Spleen (tissue), 11 donors: ENCODE results near the gene GPRC5B. TPM values are rescaled to one million over a fixed set of nuclear protein-coding genes. Genes with fewer than 3 reads are reported as not detected.

Source experiments
- DNase-seq: peaks from one replicate; pipeline ENCODE4 v3.0.0-alpha.2; 2020
- H3K27ac ChIP-seq, 8 donors: fragments of 200-600 bp; sonication (generic) in 7 of 8; 1 replicate in 4 of 8; 2 replicates in 4 of 8; pipeline versions ENCODE4 v1.5.0 to v1.8.0; 2016 to 2021; ENCODE audit warnings: inconsistent platforms in 4 of 8, mild to moderate bottlenecking in 4 of 8, moderate library complexity in 1 of 8
- H3K27me3 ChIP-seq, 7 donors: fragments of 200-600 bp; sonication (generic) in 6 of 7; replicated peaks in 1 of 7; 1 replicate in 4 of 7; 2 replicates in 3 of 7; pipeline versions ENCODE4 v1.5.0 to v1.8.0; 2016 to 2021; ENCODE audit warnings: inconsistent platforms in 3 of 7, mild to moderate bottlenecking in 1 of 7
- H3K36me3 ChIP-seq, 6 donors: fragments of 200-600 bp; sonication (generic) in 5 of 6; 1 replicate in 4 of 6; 2 replicates in 2 of 6; pipeline versions ENCODE4 v1.5.0 to v1.8.0; 2016 to 2021; ENCODE audit warnings: inconsistent platforms in 2 of 6
- H3K4me1 ChIP-seq, 6 donors: fragments of 200-600 bp; sonication (generic) in 5 of 6; 1 replicate in 3 of 6; 2 replicates in 3 of 6; pipeline versions ENCODE4 v1.5.0 to v1.8.0; 2016 to 2021; ENCODE audit warnings: inconsistent platforms in 3 of 6
- H3K4me3 ChIP-seq, 8 donors: fragments of 200-600 bp; sonication (generic) in 7 of 8; 1 replicate in 4 of 8; 2 replicates in 4 of 8; pipeline versions ENCODE4 v1.5.0 to v1.8.0; 2016 to 2021; ENCODE audit warnings: inconsistent platforms in 4 of 8, mild to moderate bottlenecking in 4 of 8, moderate library complexity in 2 of 8
- H3K9me3 ChIP-seq, 8 donors: fragments of 200-600 bp; sonication (generic) in 7 of 8; 1 replicate in 4 of 8; 2 replicates in 4 of 8; pipeline versions ENCODE4 v1.5.0 to v1.8.0; 2016 to 2021; ENCODE audit warnings: inconsistent platforms in 4 of 8
- CTCF ChIP-seq, 11 experiments: fragments of 200-600 bp in 7 of 11; fragments of 450-650 bp in 4 of 11; sonication (generic) in 4 of 11; IDR thresholded peaks in 8 of 11; conservative IDR thresholded peaks in 3 of 11; 1 replicate in 7 of 11; 2 replicates in 4 of 11; pipeline versions ENCODE4 v1.4.0 to v1.8.0; 2016 to 2021; ENCODE audit warnings: antibody characterized with exemption in 11 of 11, inconsistent platforms in 4 of 11, mild to moderate bottlenecking in 1 of 11
- POLR2A ChIP-seq, 3 donors: fragments of 450-650 bp; IDR thresholded peaks; one replicate each; pipeline ENCODE4 v1.5.1; 2017; ENCODE audit warnings: antibody characterized with exemption in 3 of 3, mild to moderate bottlenecking in 1 of 3
- POLR2AphosphoS5 ChIP-seq, 3 donors: sonication (generic); formaldehyde crosslinking; IDR thresholded peaks; one replicate each; pipeline ENCODE4 v1.5.1; 2017; ENCODE audit warnings: antibody characterized with exemption in 3 of 3
- WGBS, 5 donors: extraction: QIAGEN DNeasy Blood & Tissue Kit in 3 of 5; methylation state at CpG; one replicate each; pipeline versions ENCODE4 v1.1.5 to v1.1.7; 2013 to 2018; 5-methylcytosine and 5-hydroxymethylcytosine counted together
- intact Hi-C: fragments of 100-400 bp; cut with DNase I; formaldehyde crosslinking; loops from one replicate; pipeline ENCODE4 v1.15.0; 2023; ENCODE audit warnings: low total_unique reads
- polyA plus RNA-seq, 3 donors: library from polyadenylated mRNA; stranded (reverse); fragments of 200-250 nt; gene quantifications; one replicate each; pipeline ENCODE4 v1.2.1, GENCODE V29; 2013
- total RNA-seq, 7 donors: library from RNA; depleted of rRNA in 3 of 7; stranded (reverse); fragments of >200 nt in 3 of 7; fragmentation: NEBNext Ultra II Directional in 4 of 7; extraction: Animal tissue kit (Norgen Biotek cat#: 25700) in 4 of 7; gene quantifications; one replicate each; pipeline versions ENCODE4 v1.1.0 to v1.2.1, GENCODE V29; 2016 to 2021
- donor health status: healthy with polysubstance abuse.
- donor health status: DM: no; HTN: no; CAD: no; lungs with moderate emphysema.
- donor health status: DM: no; HTN: no; CAD: no.
- donor health status: Bipolar disorder and iron deficiency.
- donor health status: healthy.
- donor health status: DM: no; HTN: no; CAD: no.
- donor health status: DM: yes; HTN: yes; CAD: no.

Gene GPRC5B
- total and polyA plus RNA-seq, 10 donors, result 4.0 to 8.6 (median 6.5) TPM

GRCh38 chr16:19840524-19841110, 44.0 kb downstream of the GPRC5B start:
- TF ChIP-seq CTCF (IDR thresholded peaks at IDR 0.05 in 8 of 11, conservative IDR thresholded peaks at IDR 0.05 in 3 of 11), result no peak
- no peak for TF ChIP-seq POLR2A (IDR thresholded peaks at IDR 0.05)
- no peak for TF ChIP-seq POLR2AphosphoS5 (IDR thresholded peaks at IDR 0.05)
- H3K9me3 ChIP-seq, result no peaks in the 10 kb centered on the region
- H3K27ac ChIP-seq, result no peak overlapping the region
- no peaks in the 10 kb centered on the region for H3K27me3 ChIP-seq
- H3K36me3 ChIP-seq, result no peaks in the 10 kb centered on the region
- intact Hi-C loops, result no loop called here
- 46 to 65% (median 58%) methylated on average over 3 of the region's 3 CpGs for WGBS, 5 donors
- no peak for DNase-seq
- H3K4me1 ChIP-seq, result no peaks in the 10 kb centered on the region
- H3K4me3 ChIP-seq, result no peak overlapping the region

GRCh38 chr16:19837984-19838707, 46.5 kb downstream of the GPRC5B start:
- H3K4me1 ChIP-seq, result no peaks in the 10 kb centered on the region
- TF ChIP-seq POLR2AphosphoS5 (IDR thresholded peaks at IDR 0.05) (no peak), CTCF (IDR thresholded peaks at IDR 0.05 in 8 of 11, conservative IDR thresholded peaks at IDR 0.05 in 3 of 11) (no peak), POLR2A (IDR thresholded peaks at IDR 0.05) (no peak)
- H3K27me3 ChIP-seq, result no peaks in the 10 kb centered on the region
- H3K9me3 ChIP-seq, result no peaks in the 10 kb centered on the region
- 87 to 94% (median 90%) methylated on average over 13 of the region's 13 CpGs for WGBS, 5 donors
- DNase-seq, result no peak
- H3K4me3 ChIP-seq, result no peak overlapping the region
- intact Hi-C loops, result no loop called here
- H3K36me3 ChIP-seq, result no peaks in the 10 kb centered on the region
- no peak overlapping the region for H3K27ac ChIP-seq

GRCh38 chr16:19837331-19837980, 47.2 kb downstream of the GPRC5B start:
- no peak for DNase-seq
- Histone ChIP-seq H3K27ac (no peak overlapping the region), H3K27me3 (no peaks in the 10 kb centered on the region), H3K36me3 (no peaks in the 10 kb centered on the region), H3K9me3 (no peaks in the 10 kb centered on the region), H3K4me3 (no peak overlapping the region), H3K4me1 (no peaks in the 10 kb centered on the region)
- no peak for TF ChIP-seq CTCF (IDR thresholded peaks at IDR 0.05 in 8 of 11, conservative IDR thresholded peaks at IDR 0.05 in 3 of 11)
- TF ChIP-seq POLR2A (IDR thresholded peaks at IDR 0.05), result no peak
- TF ChIP-seq POLR2AphosphoS5 (IDR thresholded peaks at IDR 0.05), result no peak
- WGBS, 5 donors, result 84 to 95% (median 90%) methylated on average over 6 of the region's 6 CpGs
- intact Hi-C loops, result no loop called here

GRCh38 chr16:19835968-19836421, 48.7 kb downstream of the GPRC5B start:
- Histone ChIP-seq H3K27me3 (no peaks in the 10 kb centered on the region), H3K4me1 (no peaks in the 10 kb centered on the region), H3K27ac (no peak overlapping the region), H3K36me3 (no peaks in the 10 kb centered on the region), H3K9me3 (no peaks in the 10 kb centered on the region), H3K4me3 (no peak overlapping the region)
- intact Hi-C loops, result no loop called here
- no peak for DNase-seq
- no peak for TF ChIP-seq POLR2A (IDR thresholded peaks at IDR 0.05)
- TF ChIP-seq POLR2AphosphoS5 (IDR thresholded peaks at IDR 0.05), result no peak
- TF ChIP-seq CTCF (IDR thresholded peaks at IDR 0.05 in 8 of 11, conservative IDR thresholded peaks at IDR 0.05 in 3 of 11), result no peak
